GM23248 (cell line): Measurements from ENCODE around the gene CHST11. TPM values are rescaled to one million over a fixed set of nuclear protein-coding genes. Genes with fewer than 3 reads are reported as not detected.
A peak's percentile ranks its signal among the peaks of the same experiment; 100 is the strongest.

Experiments used
- DNase-seq: peaks from one replicate; pipeline ENCODE4 v3.0.0-alpha.2; 2015
- H2AFZ ChIP-seq: fragments of 200-600 bp; sonication (generic); 2 replicates; pipeline ENCODE4 v1.6.1; 2016; ENCODE audit warnings: antibody characterized with exemption
- H3F3A ChIP-seq: fragments of 200-600 bp; sonication (generic); 2 replicates; pipeline ENCODE4 v1.6.1; 2016; ENCODE audit warnings: mild to moderate bottlenecking, antibody characterized with exemption, mixed run types; ENCODE audit not compliant: insufficient read depth
- H3K27ac ChIP-seq: fragments of 200-600 bp; sonication (generic); 2 replicates; pipeline ENCODE4 v1.5.1; 2016; ENCODE audit warnings: mild to moderate bottlenecking
- H3K27me3 ChIP-seq: fragments of 200-600 bp; sonication (generic); replicated peaks from 2 replicates; pipeline ENCODE4 v1.6.1; 2016; ENCODE audit warnings: mild to moderate bottlenecking; ENCODE audit not compliant: insufficient read depth
- H3K36me3 ChIP-seq: fragments of 200-600 bp; sonication (generic); 2 replicates; pipeline ENCODE4 v1.6.1; 2016; ENCODE audit warnings: low read depth, mild to moderate bottlenecking
- H3K4me1 ChIP-seq: fragments of 200-600 bp; sonication (generic); 2 replicates; pipeline ENCODE4 v1.6.1; 2016; ENCODE audit warnings: mild to moderate bottlenecking; ENCODE audit not compliant: insufficient read depth
- H3K4me2 ChIP-seq: fragments of 200-600 bp; sonication (generic); one replicate; pipeline ENCODE4 v1.6.1; 2016; ENCODE audit warnings: mild to moderate bottlenecking; ENCODE audit not compliant: unreplicated experiment
- H3K4me3 ChIP-seq: fragments of 200-600 bp; sonication (generic); 2 replicates; pipeline ENCODE4 v1.5.1; 2016; ENCODE audit warnings: mild to moderate bottlenecking
- H3K79me2 ChIP-seq: fragments of 200-600 bp; sonication (generic); 2 replicates; pipeline ENCODE4 v1.6.1; 2016; ENCODE audit warnings: mild to moderate bottlenecking; ENCODE audit not compliant: insufficient read depth
- H3K9ac ChIP-seq: fragments of 200-600 bp; sonication (generic); 2 replicates; pipeline ENCODE4 v1.6.1; 2016; ENCODE audit warnings: mild to moderate bottlenecking
- H3K9me2 ChIP-seq: fragments of 200-600 bp; sonication (generic); 2 replicates; pipeline ENCODE4 v1.6.1; 2016; ENCODE audit warnings: mixed run types, mild to moderate bottlenecking, moderate library complexity; ENCODE audit not compliant: insufficient read depth
- H3K9me3 ChIP-seq: fragments of 200-600 bp; sonication (generic); one replicate; pipeline ENCODE4 v1.6.1; 2017; ENCODE audit warnings: low read depth
- H4K20me1 ChIP-seq: fragments of 200-600 bp; sonication (generic); 2 replicates; pipeline ENCODE4 v1.6.0; 2016; ENCODE audit not compliant: insufficient read depth
- EZH2 ChIP-seq: fragments of 200-600 bp; sonication (generic); IDR thresholded peaks from 2 replicates; pipeline ENCODE4 v1.6.1; 2018; ENCODE audit warnings: antibody characterized with exemption, mild to moderate bottlenecking; ENCODE audit not compliant: insufficient read depth, poor library complexity, severe bottlenecking
- EZH2phosphoT487 ChIP-seq: fragments of 200-600 bp; sonication (generic); IDR thresholded peaks from 2 replicates; pipeline ENCODE4 v1.6.1; 2018; ENCODE audit warnings: antibody characterized with exemption, moderate library complexity, mild to moderate bottlenecking, low read depth; ENCODE audit not compliant: insufficient read depth
- WGBS, 2 experiments: methylation state at CpG; one replicate each; pipeline ENCODE4 v1.1.6; 2015 to 2017; ENCODE audit warnings: low lambda C conversion rate in 2 of 2, low coverage in 1 of 2; ENCODE audit errors: missing lambda C conversion rate in 2 of 2; 5-methylcytosine and 5-hydroxymethylcytosine counted together
- in situ Hi-C: fragments of 300-500 bp; cut with MboI; formaldehyde crosslinking; loops from 2 replicates; pipeline ENCODE4 v1.15.0; 2020
- polyA plus RNA-seq: library from polyadenylated mRNA; unstranded; fragments of >200 nt; fragmentation: Nextera tagmentation; extraction: Ambion mirVana; gene quantifications from 2 replicates; pipeline ENCODE4 v1.2.1, GENCODE V29; 2016
- total RNA-seq: library from RNA; depleted of rRNA; stranded (reverse); fragments of >200 nt; shearing (Covaris generic); gene quantifications from 2 replicates; pipeline ENCODE4 v1.2.3, GENCODE V29; 2014

The CHST11 gene
- total and polyA plus RNA-seq, 2 experiments from 2014 or later, result 3.7 to 5.4 TPM

DNA sequence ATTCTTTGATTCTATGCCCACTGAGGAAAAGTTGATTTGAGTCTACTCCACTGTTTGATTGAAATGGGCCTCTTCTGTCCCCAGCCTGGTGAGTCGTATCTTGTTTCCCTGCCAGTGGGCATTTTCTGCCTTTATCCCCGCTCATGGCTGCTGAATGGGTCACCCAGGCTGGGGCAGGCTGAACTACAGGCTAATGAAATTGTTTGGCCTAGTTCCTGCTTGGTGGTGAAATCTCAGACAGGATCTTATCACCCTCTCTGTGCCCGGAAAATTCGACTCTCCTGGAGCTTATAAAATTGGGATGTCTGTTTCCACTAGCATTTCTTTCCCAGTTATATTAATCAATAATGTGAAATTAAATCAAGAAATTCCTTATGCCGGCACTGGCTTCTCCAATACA, 65.0 kb downstream of the CHST11 start:
- H3K27ac ChIP-seq, result no peak overlapping the region
- in situ Hi-C loops, result no loop called here
- H3K79me2 ChIP-seq, result peaks cover 18% of the 10 kb centered on the region; the same call in 1 of the 2 replicates
- H3F3A ChIP-seq, result peaks cover 11% of the 10 kb centered on the region; the same call in 1 of the 2 replicates
- no peak overlapping the region for H3K9ac ChIP-seq
- no peak overlapping the region for H3K4me2 ChIP-seq
- 48 to 54% methylated on average over 5 of the region's 5 CpGs for WGBS, 2 experiments
- TF ChIP-seq EZH2phosphoT487 (no peak), EZH2 (no peak)
- peak; percentile 72 for DNase-seq
- H3K36me3 ChIP-seq, result no peaks in the 10 kb centered on the region
- H3K4me3 ChIP-seq, result no peak overlapping the region
- peaks cover 21% of the 10 kb centered on the region for H3K4me1 ChIP-seq
- H2AFZ ChIP-seq, result no peak overlapping the region
- no peaks in the 10 kb centered on the region for H3K27me3 ChIP-seq
- H3K9me3 ChIP-seq, result no peaks in the 10 kb centered on the region
- no peaks in the 10 kb centered on the region for H3K9me2 ChIP-seq
- H4K20me1 ChIP-seq, result no peaks in the 10 kb centered on the region

DNA sequence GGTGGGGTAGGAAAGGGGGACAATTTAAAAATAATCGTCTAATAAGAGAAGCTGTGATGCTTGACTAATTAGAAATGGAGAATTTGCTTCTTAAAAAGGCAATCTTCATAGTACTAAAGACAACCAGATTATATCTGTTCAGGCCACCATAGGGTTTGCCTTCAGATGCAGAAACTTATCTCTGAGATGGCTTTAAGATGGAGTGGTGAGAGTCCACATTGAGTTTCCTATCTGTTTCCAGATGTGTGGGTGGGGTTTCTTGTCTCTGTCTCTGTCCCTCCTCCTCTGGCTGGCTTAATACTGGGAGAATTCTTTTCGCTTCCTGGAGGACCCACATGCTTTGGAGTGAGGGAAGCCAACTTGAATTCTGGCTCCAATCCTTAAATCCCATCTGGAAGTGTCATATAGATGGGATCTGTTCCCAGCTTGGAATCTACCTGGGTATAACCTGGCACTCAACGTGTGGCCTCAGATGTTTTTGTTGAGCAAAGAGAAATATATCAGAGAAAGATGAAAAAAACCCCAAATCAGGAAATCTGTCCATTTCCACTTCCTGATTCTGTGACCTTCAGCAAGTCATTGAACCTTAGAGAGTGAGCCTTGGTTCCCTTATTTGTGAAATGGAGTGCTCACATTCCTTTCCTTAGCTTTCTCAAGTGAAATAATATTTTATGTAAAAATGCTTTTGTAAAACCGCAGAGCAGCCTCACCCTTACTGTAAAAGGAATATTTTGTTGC, 66.4 kb downstream of the CHST11 start:
- Histone ChIP-seq H3K4me3 (peak overlapping the region; percentile 32; the same call in 1 of the 2 replicates), H3K9ac (0 out of 2 replicates have a peak overlapping the region, but pooled peaks have one; percentile 22), H4K20me1 (no peaks in the 10 kb centered on the region), H3K27ac (peak overlapping the region; percentile 30), H3F3A (peaks cover 11% of the 10 kb centered on the region; the same call in 1 of the 2 replicates), H3K79me2 (peaks cover 21% of the 10 kb centered on the region; the same call in 1 of the 2 replicates), H2AFZ (peak overlapping the region; percentile 57), H3K36me3 (no peaks in the 10 kb centered on the region), H3K9me2 (no peaks in the 10 kb centered on the region), H3K4me1 (peaks cover 21% of the 10 kb centered on the region), H3K27me3 (no peaks in the 10 kb centered on the region), H3K9me3 (no peaks in the 10 kb centered on the region), H3K4me2 (peak overlapping the region; percentile 62)
- peak; percentile 39 for DNase-seq
- in situ Hi-C loops, result no loop called here
- 22 to 39% methylated on average over 4 of the region's 4 CpGs for WGBS, 2 experiments
- no peak for TF ChIP-seq EZH2phosphoT487
- TF ChIP-seq EZH2, result no peak

GRCh38 chr12:104524034-104524832, 67.5 kb downstream of the CHST11 start:
- TF ChIP-seq EZH2 (no peak), EZH2phosphoT487 (no peak)
- Histone ChIP-seq H3K9me3 (no peaks in the 10 kb centered on the region), H3K27ac (no peak overlapping the region), H3K9ac (0 out of 2 replicates have a peak overlapping the region, but pooled peaks have one; percentile 22), H4K20me1 (no peaks in the 10 kb centered on the region), H2AFZ (no peak overlapping the region), H3K4me1 (peaks cover 21% of the 10 kb centered on the region), H3K9me2 (no peaks in the 10 kb centered on the region), H3K4me3 (0 out of 2 replicates have a peak overlapping the region, but pooled peaks have one; percentile 32), H3K4me2 (peak overlapping the region; percentile 62), H3K36me3 (no peaks in the 10 kb centered on the region), H3F3A (peaks cover 11% of the 10 kb centered on the region; the same call in 1 of the 2 replicates), H3K79me2 (peaks cover 21% of the 10 kb centered on the region; the same call in 1 of the 2 replicates), H3K27me3 (no peaks in the 10 kb centered on the region)
- in situ Hi-C loops, result no loop called here
- peak; percentile 24 for DNase-seq
- 57 to 60% methylated on average over 7 of the region's 7 CpGs for WGBS, 2 experiments

DNA sequence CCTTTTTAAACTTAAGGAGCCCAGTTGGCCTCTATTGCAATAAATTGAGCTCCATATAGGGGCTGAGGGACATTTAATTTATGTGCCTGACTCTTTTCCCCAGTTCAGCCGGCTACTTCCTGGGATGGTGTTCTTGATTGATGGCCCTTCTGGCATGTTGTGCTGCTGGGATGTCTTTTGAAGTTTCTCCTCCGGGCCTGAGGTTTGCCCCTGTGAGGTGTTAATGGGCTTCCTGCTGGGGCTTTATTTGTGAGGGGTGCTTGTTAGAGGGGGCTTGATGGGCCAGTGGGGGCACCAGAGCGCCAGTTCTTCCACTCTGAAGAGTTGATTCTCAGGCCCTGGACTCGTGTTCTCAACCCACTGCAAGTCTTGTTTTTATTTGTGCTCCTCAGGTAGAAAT, 69.6 kb downstream of the CHST11 start:
- in situ Hi-C loops, result no loop called here
- H3K9me3 ChIP-seq, result no peaks in the 10 kb centered on the region
- H3K9ac ChIP-seq, result no peak overlapping the region
- TF ChIP-seq EZH2phosphoT487 (no peak), EZH2 (no peak)
- peaks cover 21% of the 10 kb centered on the region for H3K4me1 ChIP-seq
- peaks cover 21% of the 10 kb centered on the region; the same call in 1 of the 2 replicates for H3K79me2 ChIP-seq
- DNase-seq, result no peak
- H3K4me2 ChIP-seq, result no peak overlapping the region
- peaks cover 8% of the 10 kb centered on the region; the same call in 1 of the 2 replicates for H3F3A ChIP-seq
- H3K27ac ChIP-seq, result no peak overlapping the region
- H3K36me3 ChIP-seq, result no peaks in the 10 kb centered on the region
- H4K20me1 ChIP-seq, result no peaks in the 10 kb centered on the region
- H2AFZ ChIP-seq, result no peak overlapping the region
- H3K9me2 ChIP-seq, result no peaks in the 10 kb centered on the region
- no peaks in the 10 kb centered on the region for H3K27me3 ChIP-seq
- WGBS, 2 experiments, result 49 to 59% methylated on average over 4 of the region's 4 CpGs
- H3K4me3 ChIP-seq, result no peak overlapping the region
